ENCODE data around the gene SH2B3.
"Not testable (repeated sequence)": the region's sequence is repeated elsewhere in the genome, so short reads cannot be mapped to it uniquely, and the experiment has no call there.

SH2B3 gene

DNA sequence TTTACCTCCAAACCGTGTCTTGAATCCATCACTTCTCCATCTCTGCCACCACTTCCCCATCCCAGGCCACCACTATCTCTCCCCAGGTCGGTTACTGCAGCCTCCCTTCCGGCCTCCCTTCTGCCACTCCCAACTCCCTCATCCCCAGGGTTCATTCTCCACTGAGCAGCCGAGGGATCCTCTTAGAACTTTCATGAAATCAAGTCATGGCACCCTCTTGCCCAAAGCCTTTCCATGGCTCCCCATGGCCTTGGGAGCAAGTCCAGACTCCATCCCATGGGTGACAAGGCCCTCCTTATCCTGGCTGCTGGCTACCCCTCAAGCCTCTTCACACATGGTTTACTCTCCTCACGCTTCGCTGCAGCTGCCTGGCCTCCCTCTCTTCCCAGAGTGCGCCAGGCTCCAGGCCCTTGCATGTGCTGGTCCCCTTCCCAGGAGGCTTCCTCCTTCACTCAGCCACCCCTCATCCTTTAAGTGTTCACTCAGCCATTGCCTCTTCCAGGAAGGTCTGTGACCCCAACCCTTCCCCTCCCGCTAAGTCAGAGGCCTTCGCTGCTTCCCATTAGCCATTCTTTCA is 17.9 kb upstream of the SH2B3 start:
- no peak for DNase-seq (ENCODE audit: low read depth in 2 of 2)

DNA sequence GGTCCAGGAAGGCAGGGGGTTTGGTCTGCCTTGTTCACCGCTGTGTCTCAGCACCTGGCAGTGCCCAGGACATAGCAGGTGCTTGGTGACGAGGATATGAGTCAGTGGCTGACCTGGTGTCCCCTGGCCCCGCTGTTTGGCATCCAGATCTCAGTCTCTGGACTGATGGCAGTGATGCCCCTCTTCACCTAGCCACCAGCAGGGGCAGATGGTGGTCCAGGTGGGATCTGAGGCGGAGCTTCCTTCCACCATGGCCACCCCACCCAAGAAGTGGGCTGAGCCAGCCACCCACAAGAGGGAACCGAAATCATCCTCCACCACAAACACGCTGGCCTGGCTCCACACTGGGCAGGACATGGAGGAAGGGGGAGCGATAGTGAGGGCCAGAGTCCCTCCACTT is 16.1 kb upstream of the SH2B3 start:
- DNase-seq (ENCODE audit: low read depth in 2 of 2), result no peak

DNA sequence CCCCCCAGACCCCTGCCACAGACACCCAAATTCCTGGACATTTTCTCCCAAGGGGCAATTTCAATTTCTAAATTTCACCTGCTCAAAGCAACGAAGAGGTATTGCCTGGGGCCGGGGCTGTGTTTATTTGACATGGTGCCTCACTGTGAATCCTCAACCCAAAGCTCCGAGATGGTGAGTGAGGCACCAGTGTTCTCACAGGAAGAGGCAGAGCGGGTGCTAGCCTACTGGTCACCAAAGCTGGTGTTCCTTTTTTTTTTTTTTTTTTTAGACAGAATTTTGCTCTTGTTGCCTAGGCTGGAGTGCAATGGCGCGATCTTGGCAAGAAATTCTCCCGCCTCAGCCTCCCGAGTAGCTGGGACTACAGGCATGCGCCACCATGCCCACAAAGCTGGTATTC is 14.8 kb upstream of the SH2B3 start:
- DNase-seq (ENCODE audit: low read depth in 2 of 2), result no peak

DNA sequence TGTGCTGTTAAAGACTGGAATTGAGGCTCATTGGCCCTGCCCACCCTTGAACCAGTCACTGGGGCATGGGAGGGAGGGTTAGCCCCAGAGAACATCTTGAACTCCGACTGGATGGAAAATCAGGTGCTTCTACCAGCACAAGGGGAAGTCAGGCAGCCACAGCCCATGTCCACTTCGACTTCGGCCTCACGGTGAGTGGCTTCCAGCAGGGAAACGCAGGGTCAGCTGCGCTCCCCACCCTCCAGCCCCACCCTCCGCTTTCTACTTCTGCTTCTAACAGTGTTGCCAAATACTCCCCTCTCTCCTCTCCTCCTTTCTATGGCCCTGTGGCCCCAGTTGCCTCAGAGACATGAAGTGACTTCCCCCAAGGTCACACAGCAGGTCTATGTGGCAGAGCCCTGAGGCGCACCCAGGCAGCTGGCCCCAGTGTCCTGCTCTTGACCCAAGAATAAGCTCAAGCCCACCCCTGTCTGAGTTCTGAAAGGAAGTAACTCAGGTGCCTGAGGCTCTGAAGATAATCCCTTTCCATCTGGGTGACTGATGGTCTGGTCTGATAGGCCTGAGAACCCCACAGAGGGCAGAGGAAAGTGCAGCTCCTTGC is 11.9 kb upstream of the SH2B3 start:
- DNase-seq (ENCODE audit: low read depth in 2 of 2), result no peak

DNA sequence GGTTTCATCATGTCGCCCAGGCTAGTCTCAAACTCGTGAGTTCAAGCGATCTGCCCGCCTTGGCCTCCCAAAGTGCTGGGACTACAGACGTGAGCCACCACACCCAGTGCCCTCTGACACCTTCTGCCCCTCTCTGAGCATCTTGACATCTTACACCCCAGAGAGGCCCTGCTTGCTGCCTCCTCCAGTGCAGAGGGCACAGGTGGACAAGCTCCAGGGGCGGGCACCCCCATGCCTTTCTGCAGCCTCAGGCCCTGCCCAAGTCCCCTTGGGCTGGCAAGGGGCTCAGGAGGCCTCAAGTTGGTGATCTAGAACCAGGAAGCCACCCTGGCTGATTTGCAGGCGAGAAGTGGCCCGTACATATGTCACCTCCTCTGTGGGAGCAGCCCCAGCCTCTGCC is 11.2 kb upstream of the SH2B3 start:
- DNase-seq (ENCODE audit: low read depth in 2 of 2), result no peak

DNA sequence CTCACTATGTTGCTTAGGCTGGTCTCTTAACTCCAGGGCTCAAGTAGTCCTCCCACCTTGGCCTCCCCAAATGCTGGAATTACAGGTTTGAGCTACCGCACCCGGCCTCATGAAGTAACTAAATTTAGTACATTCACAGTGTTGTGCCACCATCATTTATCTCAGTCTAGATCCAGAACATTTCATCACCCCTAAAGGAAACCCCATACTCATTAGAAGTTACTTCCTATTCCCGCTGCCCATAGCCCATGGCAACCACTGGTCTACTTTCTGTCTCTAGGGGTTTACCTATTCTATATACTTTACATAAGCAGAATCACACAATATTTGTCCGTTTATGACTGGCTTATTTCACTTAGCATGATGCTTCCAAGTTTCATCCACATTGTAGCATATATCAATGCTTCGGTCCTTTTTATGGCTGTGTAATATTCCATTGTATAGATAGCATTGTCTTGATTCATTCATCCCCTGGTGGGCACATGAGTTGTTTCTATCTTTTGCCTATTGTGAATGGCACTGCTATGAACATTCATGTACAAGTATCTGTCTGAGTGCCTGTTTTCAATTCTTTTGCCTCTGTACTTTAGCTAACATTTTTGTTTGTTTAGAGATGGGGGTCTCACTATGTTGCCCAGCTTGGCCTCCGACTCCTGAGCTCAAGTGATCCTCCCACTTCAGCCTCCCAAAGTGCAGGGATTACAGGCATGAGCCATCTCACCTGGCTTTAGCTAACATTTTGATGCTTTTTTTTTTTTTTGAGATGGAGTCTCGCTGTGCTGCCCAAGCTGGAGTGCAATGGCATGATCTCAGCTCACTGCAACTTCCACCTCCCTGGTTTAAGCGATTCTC is 10.2 kb upstream of the SH2B3 start:
- no peak for DNase-seq (ENCODE audit: low read depth in 2 of 2)

DNA sequence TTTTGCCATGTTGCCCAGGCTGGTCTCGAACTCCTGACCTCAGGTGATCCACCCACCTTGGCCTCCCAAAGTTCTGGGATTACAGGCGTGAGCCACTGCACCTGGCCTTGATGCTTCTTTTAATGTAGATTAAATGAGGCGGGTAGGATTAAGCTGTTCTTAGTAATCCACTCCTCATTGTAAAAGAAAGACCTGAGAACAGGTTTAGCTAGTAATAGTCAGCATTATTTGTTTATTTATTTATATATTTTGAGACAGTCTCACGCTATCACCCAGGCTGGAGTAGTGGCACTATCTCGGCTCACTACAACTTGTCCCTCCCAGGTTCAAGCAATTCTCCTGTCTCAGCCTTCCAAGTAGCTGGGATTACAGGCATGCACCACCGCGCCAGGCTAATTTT is 9.5 kb upstream of the SH2B3 start:
- DNase-seq (ENCODE audit: low read depth in 2 of 2), result not testable (repeated sequence)

DNA sequence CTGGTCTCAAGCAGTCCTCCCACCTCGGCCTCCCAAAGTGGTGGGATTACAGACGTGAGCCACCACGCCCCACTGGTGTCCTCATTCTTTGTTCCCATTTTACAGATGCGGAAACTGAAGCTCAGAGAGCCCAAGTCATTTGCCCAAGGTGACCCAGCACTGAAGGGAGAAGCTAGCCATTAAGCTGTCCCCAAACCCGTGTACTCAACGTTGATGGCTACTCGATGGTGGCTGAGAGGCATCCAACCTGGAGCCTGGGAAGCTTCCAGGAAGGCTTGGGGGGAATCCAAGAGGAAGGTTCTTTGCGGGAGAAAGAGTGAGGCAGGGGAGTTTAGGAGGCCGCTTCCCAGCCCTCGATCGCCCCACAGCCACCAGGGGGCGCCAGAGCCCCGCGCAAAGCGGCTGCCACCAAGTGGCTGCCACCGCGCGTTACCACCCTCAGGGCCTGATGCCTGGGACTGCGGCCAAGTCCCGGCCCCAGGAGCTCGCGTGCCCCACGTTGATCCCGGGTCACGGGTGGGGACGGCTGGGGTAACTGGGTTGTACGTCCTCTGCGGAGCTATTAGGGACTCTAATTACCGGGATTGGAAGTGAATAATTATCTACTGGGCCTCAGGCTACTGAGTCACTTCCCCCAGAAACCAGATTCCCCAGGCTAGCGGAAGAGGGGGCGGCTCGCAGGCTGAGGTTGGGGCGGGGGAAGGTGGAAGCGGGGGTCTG is 8.8 kb upstream of the SH2B3 start:
- DNase-seq (ENCODE audit: low read depth in 2 of 2), result peak; percentile 71 to 82

DNA sequence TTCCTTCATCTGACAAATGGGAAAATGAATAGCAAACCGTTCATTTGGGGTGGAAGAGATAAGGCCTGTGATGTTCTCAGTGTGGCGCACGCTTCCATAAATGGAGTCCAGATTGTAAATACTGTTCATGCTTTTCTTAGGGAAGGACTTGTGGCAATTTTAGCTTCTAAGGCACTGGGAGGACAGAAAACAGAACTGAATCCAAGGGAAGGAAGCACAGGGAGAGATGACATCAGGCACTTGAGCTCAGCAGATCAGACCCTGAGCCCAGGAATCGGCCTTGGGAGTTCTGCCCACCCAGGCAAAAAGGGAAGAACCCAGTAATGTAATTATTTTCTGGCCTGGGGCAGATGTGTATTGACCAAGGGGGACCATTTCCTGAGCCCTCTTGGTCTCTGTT is 7.2 kb upstream of the SH2B3 start:
- no peak for DNase-seq (ENCODE audit: low read depth in 2 of 2)

DNA sequence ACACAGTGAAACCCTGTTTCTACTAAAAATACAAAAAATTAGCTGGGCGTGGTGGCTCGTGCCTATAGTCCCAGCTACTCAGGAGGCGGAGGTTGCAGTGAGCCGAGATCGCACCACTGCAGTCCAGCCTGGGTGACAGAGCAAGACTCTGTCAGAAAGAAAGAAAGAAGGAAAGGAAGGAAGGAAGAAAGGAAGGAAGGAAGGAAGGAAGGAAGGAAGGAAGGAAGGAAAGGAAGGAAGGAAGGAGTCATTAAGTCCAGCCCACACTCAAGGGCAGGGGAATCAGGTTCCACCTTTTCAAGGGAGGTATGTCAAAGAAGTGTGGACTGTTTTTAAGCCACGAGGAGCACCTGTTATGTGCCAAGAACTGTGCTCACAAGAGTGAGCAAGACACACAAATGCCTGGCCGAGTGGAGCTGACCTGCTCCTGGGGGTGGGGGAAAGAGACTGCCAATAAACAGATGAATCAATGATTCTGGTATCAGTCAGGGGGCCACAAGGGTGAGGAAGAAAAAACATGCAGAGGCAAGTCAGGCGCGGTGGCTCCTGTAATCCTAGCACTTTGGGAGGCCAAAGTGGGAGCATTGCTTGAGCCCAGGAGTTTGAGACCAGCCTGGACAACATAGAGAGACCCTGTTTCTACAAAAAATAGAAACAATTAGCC is 5.8 kb upstream of the SH2B3 start:
- DNase-seq (ENCODE audit: low read depth in 2 of 2), result not testable (repeated sequence)

DNA sequence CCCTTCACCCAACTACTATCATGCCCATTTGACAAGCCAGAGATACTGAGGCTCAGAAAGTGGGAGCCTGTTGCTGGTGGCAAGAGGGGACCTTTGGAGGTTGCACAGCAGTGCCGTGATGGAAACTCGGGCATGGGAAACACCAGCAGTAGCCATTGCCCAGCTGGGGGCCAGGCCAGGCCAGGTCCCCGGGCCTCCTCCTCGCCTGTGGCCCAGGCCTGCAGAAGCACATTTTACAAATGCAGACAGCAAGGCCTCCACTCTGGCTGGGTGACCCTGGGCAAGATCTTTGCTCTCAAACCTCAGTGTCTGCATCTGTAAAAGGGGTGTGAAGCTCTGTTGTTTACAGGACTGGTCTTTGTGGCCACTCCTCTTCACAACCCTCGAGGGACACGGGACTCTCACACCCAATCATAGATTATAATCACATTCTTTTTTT is 4.5 kb upstream of the SH2B3 start:
- DNase-seq (ENCODE audit: low read depth in 2 of 2), result no peak

DNA sequence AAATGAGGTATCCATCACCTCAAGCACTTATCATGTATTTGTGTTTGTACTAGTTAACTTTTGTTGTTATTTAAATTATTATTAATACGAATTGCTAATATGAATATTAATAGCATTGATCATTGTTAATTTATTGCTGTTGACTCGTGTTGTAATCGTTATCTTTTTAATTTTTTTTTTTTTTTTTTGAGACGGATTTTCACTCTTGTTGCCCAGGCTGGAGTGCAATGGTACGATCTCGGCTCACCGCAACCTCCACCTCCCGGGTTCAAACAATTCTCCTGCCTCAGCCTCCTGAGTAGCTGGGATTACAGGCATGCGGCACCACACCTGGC is 3.3 kb upstream of the SH2B3 start:
- not testable (repeated sequence) for DNase-seq (ENCODE audit: low read depth in 2 of 2)

DNA sequence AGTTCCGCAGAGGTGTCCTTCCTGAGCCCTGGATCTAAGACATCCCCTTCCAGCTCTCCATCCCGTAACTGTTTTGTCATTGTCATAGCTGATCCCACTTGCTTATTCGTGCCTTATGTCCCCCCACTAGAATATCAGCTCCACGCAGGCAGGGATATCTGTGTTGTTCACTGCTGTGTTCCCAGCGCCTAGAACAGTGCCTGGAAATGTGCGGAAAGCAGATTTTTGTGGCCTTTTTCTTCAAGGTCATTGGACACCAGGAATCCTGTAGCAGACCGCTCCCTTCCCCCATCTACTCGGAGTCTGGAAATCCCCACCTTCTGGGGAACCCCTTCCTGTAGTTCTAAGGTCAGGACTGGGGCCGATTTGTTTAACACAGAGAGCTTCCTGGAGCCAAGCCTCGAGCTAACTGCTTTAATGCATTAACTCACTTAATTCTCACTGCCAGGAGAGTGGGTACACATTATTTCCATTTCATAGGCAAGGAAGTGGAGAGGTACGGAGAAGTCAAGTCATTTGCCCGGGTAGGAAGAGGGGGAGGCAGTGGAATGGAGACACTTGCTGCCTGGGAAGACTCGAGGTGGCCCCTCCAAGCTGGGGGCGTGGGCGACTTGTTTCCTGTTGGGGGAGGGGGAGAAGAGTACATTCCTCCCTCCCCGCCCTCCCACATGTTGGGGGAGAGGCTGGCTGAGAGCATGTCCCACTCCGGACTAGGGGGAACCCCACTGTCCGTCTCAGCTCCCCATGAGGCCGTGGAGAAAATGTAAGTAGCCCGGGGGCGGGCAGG is 1.2 kb upstream of the SH2B3 start:
- peak; percentile 48 to 73 for DNase-seq (ENCODE audit: low read depth in 2 of 2)

DNA sequence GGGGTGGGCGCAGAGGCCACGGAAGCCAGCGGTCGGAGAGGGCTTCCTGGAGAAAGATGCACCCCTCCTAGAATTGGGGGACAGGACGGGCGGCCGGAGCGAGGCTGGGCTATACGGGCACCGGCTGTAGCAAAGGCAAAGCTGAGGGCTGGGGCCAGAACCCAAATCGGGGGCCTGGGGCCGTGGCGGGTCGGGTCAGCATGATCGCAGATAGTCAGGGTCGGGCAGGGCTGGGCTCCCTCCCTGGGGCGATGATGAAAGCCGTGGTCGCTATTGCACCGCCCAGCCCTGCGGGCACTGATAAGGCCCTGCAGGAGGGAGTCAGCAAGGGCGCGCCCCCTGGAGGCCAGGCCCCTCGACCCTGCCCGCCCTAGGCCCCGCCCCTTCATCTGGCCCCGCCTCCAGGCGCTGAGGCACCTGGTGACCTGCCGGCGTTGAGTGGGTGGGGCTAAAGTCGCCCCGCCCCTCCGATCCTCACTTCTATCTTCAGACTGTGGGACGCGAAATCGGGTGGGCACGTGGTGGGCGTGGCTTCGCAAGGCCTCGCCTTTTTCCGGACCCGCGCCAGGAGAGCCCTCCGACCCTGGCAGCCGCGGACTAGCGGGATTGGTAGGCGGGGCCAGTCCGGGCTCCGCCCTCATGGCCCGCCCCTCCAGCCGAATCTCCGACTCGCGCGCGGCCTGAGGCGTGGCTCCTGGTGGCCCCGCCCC is 419 bp upstream of the SH2B3 start:
- DNase-seq (ENCODE audit: low read depth in 2 of 2), result peak; percentile 98 to 99

DNA sequence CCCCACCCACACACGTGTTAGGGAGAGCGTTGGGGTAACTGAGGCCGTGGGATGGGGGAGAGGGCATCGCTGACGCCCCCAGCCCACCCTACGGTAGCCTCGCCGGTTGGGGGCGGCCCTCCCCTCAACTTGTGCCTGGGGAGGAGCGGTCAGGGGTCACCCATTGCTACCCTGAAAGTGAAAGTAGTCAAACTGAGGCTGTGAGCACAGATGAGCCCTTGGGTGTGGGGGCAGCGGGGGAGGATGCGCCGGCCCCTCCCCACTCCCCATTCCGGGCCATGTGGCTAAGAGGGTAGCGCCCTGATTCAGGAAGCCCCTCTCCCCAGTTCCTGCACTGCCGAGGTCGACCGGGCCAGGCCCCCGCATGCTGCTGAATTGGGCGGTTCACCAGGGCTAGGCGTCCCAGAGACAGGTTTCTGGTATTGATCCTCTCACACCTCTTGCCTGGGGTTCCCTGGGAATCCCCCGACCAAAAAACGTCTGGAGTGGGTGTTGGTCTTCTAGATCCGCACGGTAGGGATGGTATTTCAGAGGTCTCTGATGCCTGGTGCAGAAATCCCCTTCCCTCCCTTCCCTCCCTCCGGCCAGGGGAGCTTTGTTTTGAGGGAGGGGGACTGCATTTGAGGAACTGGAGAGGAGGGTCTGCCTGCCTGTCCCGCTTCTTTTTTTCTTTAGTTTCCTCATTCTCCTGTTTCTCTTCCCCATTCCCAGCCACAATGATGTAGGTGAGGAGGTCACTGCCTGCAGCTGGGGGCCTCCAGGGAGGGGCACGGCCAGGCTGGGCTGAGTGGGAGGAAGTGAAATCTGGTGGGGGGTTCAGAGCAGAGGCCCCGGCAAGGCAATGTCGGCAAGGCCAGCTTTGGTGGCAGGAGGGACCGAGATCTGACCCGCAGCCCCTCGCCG is 1.0 kb downstream of the SH2B3 start:
- DNase-seq (ENCODE audit: low read depth in 2 of 2), result peak in 1 of 2 experiments; percentile 55

DNA sequence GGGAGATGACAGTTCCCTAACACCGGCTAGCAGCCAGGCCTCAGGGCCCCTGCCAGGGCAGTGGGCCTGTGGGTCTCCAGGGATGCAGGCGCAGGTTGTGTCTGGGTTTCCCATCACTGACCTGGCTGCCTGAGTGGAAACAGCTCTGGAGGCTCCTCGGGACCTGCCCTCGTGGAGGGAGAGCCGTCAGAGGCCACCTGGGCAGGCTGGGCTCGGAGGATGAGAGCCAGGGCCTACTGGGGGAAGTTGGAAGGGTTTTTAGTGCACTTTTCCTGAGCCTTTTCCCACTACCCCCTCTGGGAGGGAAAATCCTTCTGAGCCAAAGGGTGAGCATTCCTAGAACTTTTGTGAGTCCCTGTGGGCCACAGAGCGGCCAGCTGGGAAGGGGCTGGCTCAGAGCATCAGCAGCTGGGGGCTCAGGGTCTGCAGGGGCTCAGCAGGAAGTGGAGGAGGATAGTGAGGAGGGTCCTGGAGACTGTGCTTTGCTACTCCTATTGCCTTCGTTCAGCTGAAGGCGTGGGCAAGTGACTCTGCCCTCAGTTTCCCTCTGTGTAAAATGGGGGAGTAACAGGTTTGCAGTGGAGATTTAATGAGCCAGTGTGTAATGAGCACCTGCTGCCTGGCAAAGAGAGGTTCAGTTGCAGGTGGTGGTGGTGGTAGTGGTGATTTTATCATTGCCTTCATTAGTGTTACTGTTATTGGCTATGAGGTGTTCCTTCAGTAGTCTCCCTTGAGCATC is 1.8 kb downstream of the SH2B3 start:
- no peak for DNase-seq (ENCODE audit: low read depth in 2 of 2)

DNA sequence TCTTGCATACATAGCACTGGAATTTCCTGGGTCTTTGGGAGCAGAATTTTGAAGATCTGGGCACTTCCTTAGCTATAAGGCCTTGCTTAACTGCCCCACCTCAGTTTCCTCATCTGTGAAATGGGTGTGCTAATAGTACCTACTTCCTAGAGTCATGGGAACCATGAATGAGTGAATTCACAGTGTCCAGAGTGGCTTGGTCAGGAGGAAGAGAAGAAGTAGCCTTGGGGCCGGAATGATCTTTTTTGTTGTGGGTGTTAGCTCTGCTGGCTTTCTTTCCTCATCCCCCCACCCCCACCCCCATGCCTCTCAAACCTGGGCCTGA is 2.4 kb downstream of the SH2B3 start:
- no peak for DNase-seq (ENCODE audit: low read depth in 2 of 2)

DNA sequence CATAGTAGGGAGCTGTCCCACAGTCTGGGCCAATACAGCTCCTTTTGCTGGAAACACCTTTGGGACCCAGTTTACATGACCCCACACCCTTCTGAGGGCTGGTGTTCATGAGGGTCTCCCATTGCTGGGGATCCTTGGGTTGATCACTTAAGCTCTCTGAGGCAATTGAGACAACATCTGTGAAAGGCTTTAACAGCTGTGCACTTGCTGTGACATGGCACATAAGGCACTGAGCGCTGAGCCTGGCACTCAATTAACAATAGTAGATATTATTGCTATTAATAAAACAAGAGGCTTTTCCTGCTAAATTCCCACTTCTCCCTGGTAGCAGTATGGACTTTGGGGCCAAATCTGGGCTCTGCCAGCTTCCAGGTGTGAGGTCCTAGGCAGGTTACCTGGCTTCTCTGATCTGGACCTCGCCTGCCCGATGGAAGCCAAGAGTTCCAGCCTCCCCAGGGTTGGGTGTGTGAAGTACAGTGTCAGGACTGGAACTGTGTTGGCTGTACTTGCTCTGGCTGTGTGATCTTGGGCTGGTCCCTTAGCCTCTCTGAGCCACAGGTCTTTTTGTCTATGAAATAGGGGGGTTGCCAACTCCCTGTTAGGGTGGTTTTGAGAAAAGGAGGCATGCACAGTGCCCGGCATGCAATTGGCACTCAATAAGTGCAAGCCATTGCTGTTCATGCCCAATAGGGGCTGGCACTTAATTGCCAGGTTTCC is 3.1 kb downstream of the SH2B3 start:
- DNase-seq (ENCODE audit: low read depth in 2 of 2), result no peak
